Astrocyte (in vitro differentiated cells and primary cell): Measurements from ENCODE around the gene CNTLN.

Experiments used
- CTCF ChIP-seq: IDR thresholded peaks from 2 replicates; pipeline ENCODE4 v1.5.1; 2011; ENCODE audit warnings: low read depth, mild to moderate bottlenecking, inconsistent platforms, low read length, moderate library complexity; ENCODE audit not compliant: insufficient read depth
- EZH2 ChIP-seq: IDR thresholded peaks from 2 replicates; pipeline ENCODE4 v1.6.1; 2012; ENCODE audit warnings: mild to moderate bottlenecking, low read length, inconsistent platforms; ENCODE audit not compliant: insufficient read depth

DNA sequence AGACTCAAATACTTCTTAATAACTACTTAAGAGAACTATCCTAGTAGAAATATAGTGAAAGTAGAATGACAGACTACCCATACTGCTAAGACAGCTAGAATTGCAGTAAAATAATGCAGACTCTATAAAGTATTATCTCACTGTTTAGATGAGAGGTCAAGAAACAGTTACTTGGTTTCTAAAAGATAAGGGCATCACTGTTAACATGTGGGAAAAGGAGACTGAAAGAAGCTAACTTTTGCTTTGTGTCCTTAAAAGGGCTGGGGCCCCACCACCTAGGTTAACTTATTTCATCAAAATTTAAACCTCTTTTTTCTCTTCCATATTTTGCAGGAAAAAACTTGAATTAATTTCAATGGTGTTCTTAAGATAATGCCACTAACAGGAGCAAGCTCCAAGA is 204.3 kb downstream of the CNTLN start:
- TF ChIP-seq CTCF (no peak), EZH2 (no peak)
